Measurements from ENCODE around the gene SORL1-AS1.

SORL1-AS1 gene

GRCh38 chr11:121389651-121390050 lies 63.1 kb downstream of the SORL1-AS1 start:
- no peak for DNase-seq
